Measurements from ENCODE around the gene CDH2.

GRCh38 chr18:28177828-28178635 lies 1.1 kb upstream of the CDH2 start:
- TF ChIP-seq EZH2 (IDR thresholded peaks at IDR 0.05) (peak; percentile 49), POLR2AphosphoS5 (IDR thresholded peaks at IDR 0.05; ENCODE audit: borderline replicate concordance, low read depth, low read length) (no peak)

Measured in SK-N-MC (cell line).